Right hindlimb (tissue), 1 donor: ENCODE measurements around the gene RFFL.

Experiments used
- DNase-seq: peaks from one replicate; pipeline ENCODE4 v3.0.0-alpha.2; 2018

Gene RFFL

DNA sequence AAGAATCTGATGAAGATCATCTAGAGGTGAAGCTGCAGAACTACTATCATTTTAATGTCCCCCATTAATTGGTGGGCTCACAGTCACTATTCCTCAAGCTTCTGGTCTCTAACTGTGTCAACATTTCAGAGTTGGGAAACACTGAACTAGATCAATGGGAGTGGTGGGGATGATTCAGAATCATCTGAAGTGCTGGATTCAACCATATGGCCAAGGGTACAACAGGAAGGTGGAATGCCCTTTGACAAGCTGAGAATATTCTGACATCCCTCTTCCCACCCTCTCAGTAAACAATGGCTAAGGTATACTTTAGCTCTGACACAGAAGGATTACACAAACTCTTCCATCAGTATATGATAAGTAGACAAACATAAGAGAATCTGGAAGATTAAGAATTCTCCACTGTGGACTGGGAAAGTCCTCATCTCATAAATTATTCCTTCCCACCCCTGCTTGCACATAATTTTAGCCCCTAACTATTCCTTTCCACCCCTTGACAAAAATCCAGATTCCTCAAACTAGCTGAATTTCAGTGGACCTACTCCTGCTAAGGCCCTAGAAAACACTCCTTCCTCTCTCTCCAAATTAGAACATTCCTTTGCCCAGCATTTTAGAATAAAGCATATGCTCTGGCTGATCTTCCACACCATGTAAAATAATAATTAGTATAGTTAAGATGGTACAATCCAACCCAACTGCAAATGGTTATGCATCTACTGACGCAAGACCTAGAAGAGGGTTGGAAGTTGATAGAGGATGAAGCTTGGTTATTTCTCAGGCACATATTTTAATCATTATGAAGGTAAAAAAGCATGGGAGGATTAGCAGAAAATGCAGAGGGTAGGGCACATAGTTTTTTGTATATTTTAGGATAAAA lies 16.3 kb upstream of the RFFL start:
- no peak for DNase-seq

- DNase-seq: no peak
Observed at GRCh38 chr17:35076874-35077273, 13.4 kb upstream of the RFFL start.

DNA sequence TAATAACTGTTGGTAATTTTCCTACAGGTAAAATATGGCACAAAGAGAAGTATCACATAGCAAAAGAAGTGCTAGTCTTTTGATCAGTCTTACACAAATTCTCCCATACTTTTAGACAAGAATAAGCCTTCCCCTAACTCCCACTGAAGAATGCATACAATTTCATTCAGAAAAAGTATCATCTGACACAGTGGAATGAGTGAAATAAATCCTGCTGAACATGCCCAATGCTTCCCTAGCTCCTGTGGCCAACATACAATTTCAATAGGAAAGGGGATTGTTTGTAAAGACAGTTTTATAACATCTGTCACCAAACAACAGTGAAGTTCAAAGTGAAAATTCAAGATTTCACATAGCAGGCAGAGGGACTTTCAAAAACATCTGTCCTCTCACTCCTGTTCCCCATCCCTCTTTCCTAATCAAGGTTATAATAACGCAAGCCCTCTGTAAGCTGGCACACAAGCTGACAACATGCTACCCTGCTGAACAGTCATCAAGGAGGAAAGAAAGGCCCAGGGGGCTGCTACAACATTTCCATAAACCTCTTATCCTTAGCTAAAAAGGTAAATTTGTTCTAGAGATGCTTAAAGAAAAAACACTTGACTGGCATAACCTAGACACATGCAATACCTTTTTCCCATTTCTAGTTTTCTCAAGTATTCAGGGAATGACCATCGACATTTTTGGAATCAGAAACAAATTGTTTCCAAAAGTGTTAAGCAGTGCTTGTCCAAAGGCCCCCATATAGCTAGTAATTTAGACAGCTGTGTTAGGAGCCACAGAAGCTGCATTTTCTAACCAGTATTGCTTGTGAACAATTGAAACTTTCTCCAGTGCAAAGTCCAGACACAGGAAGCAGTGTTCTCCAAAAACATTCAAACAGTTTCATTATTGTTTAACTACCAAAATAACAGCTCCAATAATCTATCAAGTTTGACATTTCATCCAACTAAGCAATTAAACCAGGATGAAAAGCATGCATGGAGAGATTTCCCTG lies 11.5 kb upstream of the RFFL start:
- no peak for DNase-seq

DNA sequence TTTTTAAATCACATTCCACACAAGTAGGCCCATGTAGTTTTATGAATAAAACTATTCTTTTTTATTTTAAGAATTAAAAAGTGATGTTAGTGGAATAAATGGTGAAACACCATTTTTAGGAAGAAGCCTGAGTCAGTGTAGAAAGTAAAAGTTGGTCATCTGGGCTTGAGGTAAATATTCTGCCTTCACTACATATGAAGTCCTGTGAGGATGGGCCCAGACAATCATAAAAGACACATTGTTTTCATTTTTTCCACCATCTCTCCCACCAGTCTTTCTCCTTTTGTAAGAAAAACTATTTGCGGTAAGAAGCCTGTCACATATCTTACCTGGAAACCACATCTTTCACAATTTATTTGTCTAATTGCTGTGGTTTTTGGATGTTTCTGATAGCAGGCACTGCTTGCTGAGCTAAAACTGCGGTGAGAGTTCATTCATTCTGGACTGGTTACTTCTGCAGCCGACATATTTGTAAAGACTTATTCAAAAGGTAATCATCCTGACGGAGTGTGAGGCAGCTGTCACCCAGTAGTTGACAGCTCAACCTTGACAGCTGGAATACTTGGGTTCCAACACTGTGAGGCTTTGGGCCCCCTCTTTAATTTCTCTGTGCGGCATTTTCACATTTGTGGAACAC lies 10.6 kb upstream of the RFFL start:
- DNase-seq: no peak

DNA sequence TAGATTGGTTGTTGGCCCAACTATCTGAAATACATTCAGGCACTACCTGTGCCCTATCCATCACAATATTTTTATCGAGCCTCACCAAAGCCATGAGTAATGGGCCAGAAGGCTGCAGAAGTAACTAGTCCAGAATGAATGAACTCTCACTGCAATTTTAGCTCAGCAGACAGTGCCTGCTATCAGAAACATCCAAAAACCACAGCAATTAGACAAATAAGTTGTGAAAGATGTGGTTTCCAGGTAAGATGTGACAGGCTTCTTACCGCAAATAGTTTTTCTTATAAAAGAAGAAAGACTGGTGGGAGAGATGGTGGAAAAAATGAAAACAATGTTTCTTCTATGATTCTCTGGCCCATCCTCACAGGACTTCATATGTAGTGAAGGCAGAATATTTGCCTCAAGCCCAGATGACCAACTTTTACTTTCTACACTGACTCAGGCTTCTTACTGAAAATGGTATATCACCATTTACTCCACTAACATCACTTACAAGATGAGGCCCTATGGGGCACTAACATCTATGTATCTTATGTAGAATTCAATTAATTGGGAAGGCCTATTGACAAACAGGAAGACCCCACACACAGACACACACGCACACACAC lies 9.8 kb upstream of the RFFL start:
- DNase-seq: no peak

DNA sequence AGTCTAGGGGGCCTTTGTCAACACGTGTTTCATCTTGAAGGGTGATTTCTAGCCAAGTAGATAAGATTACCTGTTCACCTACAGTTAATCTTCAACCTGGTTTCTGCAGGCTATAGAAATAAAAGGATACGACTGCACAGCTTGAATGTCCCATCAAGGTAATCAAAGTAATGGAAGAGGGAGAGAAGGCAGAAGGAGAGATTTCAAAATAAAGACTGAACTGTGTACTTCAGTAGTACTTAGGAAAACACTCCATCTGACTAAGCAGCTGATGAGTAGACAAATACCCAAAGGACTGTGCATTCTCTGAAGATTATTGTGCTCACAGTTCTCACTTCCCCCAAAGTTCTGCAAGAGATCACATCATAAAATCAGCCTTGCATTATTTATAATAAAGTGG lies 5.8 kb upstream of the RFFL start:
- DNase-seq: no peak

GRCh38 chr17:35068249-35068648 lies 4.7 kb upstream of the RFFL start:
- no peak for DNase-seq

- DNase-seq: no peak
Observed at GRCh38 chr17:35065880-35066279, 2.4 kb upstream of the RFFL start.

DNA sequence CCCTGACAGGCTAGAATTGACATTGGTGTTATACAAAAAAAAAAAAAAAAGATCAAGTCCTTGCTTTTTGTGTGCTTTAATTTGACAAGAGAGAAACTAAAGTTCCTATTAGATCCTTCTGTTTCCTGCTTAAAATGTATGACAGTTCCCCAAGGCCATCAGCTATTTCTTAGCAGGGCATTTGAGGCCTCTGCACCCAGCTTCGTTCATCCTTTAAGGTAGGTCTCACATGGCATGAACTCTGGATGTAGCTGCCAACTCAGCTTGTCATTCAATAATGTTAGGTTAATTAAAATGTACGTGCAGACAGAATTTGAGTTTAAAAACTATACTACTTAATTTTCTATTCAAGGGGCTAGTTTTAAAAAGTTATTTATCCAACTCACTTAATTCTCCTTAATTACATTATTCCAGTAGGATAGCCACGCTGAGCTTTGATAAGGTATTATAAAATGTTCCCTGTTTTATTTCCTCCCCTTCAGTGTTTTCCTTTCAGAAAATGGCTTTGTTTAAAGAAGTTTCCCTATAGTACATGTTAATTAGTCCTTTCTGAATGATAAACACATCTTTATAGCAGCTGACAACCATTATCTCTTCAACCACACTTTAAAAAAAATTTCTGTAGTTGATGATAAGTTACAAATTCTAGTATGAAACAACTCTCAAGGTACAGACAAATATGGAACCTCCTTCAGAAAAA lies 1.2 kb upstream of the RFFL start:
- DNase-seq: no peak

GRCh38 chr17:35062308-35062707 lies 1.2 kb downstream of the RFFL start:
- DNase-seq: no peak

DNA sequence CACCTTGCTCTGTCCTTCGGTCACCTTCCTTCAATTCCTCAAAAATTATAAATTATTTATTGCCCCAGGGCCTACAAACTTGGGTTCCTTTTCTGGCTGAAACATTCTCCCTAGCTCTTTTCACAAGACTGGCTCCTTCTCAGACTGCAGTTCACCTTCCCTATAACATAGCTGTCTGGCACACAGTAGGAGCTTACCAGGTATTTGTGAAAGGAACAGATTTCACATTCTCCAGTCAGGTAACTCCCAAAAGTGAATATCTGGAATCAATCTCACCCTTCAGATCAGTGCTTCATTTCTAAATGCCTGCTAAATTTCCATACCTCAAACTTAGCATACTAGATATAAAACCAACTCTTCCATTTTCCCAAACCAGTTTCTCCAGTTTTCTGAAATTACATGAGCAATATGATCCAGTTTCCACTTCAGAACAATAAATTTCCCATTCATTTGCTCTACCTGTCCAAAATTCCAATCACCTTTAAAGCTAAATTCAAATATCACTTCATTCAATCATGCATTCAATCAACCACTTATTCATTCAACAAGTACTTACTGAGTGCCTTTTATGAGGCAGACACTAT lies 6.1 kb downstream of the RFFL start:
- DNase-seq: no peak

DNA sequence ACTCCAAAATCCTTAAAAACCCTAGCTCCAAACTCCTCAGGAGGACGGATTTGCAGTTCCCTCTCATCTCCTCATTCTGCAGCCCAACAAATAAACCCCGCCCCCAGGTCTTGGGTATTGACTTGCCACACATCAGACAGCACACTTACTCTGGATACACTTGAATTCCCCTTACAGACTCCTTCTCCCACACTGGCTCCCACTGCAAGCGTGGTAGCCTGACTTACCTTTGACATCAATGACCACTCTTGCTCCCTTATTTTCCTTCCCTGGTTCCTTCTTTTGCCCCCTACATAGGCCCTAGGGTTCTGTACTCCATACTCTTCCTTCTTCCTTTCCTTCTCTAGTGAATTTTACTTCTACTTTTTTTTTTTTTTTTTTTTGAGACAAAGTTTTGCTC lies 7.5 kb downstream of the RFFL start:
- DNase-seq: no peak

GRCh38 chr17:35053204-35053603 lies 10.3 kb downstream of the RFFL start:
- DNase-seq: no peak

GRCh38 chr17:35052780-35053179 lies 10.7 kb downstream of the RFFL start:
- DNase-seq: no peak

GRCh38 chr17:35052241-35052610 lies 11.3 kb downstream of the RFFL start:
- DNase-seq: no peak

GRCh38 chr17:35051579-35052240 lies 11.8 kb downstream of the RFFL start:
- DNase-seq: no peak

DNA sequence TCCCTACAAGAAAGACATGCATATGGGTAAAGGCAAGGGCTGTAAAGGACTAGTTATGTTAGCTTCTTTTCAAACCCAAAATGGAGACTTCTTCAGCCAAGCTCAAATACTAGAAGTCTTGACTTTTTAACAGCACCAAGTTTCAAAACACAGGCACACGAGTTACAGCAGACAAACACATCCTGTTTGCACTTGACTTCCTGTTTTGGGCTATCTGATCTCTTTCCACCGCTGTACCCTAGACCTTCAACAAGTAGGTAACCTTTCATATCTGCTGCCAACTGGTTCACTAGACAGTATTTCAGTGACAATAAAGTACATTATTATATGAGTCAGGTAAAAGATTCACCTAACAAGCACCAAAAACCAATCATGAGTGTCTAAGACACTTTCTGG lies 12.3 kb downstream of the RFFL start:
- DNase-seq: no peak

DNA sequence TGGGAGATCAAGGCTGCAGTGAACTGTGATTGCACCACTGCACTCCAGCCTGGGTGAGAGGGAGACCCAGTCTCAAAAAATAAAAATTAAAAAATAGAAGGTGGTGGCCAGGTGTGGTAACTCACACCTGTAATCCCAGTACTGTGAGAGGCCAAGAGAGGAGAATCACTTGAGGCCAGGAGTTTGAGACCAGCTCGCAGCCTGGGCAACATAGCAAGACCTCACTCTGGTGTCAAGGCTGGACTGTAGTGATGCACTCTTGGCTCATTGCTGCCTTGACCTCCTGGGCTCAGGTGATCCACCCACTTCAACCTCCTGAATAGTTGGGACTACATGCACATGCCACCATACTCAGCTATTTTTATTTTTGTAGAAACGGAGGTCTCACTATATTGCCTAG lies 13.3 kb downstream of the RFFL start:
- DNase-seq: no peak

DNA sequence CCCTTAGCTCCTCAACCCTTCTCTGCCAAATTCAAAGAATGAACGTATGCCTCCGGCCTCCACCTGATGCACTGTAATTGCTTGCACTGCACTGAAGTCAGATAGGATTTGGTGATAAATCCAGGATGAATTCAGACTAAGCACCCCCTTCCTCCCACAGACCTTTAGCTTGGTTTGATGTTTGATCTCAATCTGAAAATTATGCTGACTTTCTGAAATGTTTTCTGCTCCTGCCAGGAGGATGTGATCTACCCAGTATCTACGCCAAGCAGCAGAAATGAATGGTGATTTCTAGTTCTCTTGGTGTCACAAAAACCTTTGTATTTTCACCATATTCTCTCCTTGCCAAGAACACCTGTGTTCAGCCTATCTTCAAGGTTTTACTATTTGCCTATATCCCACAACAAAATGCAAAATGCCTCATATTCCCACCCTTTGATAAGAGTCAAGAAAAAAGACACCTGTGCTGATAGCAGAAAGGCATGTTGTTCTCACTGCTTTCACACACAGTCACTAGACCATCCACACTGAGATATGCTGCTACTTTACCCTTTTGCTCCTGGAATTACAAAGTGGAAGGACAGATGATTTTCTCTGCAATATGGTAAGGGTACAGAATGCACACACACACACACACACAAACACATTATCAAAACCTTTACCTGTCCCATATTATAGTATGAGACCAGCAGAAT lies 14.7 kb downstream of the RFFL start:
- DNase-seq: no peak

DNA sequence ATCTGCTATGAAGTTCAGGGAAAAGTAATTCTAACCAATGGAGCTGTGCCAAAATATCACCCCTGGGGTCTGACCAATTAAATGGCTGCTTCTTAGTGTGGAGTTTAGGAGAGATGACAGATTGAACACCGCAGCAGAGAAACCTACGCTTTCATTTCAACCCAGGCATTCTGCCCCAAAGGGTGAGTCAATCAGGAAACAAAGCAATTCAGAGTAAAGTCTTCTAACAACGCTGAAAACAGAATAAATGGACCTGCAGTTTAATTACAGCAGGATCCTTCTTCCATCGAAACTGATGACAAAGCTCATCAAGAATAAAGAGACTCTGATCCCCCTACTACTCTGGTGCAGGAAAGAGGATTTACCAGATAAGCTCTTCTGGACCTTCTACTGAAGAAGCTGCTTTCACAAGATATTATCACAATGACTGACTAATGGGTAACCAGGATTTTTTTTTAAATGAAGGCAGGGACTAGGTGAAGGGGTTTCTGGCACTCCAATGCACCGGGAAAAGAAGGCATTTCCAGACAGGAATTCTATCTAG lies 16.7 kb downstream of the RFFL start:
- DNase-seq: peak; percentile 25
